ENCODE measurements around the gene EBF3.

The EBF3 gene

GRCh38 chr10:129788215-129788614 lies 175.9 kb downstream of the EBF3 start:
- no peak for TF ChIP-seq ZBTB7A (IDR thresholded peaks at IDR 0.05; ENCODE audit: low read depth)
- no peak for TF ChIP-seq RAD21 (IDR thresholded peaks at IDR 0.05; ENCODE audit: low read depth)
- TF ChIP-seq TCF12 (IDR thresholded peaks at IDR 0.05; ENCODE audit: low read depth): no peak
- no peak for TF ChIP-seq CEBPB (IDR thresholded peaks at IDR 0.05)
- TF ChIP-seq REST (IDR thresholded peaks at IDR 0.05; ENCODE audit: low read depth): no peak
- TF ChIP-seq EP300 (IDR thresholded peaks at IDR 0.05; ENCODE audit: borderline replicate concordance): no peak
- no peak for TF ChIP-seq FOXM1 (IDR thresholded peaks at IDR 0.05; ENCODE audit: borderline replicate concordance, low read depth)
- TF ChIP-seq CREB1 (IDR thresholded peaks at IDR 0.05; ENCODE audit: low read depth): no peak

GRCh38 chr10:129787557-129787956 lies 176.5 kb downstream of the EBF3 start:
- TF ChIP-seq TAF1 (IDR thresholded peaks at IDR 0.05; ENCODE audit: low read depth) (no peak), RAD21 (IDR thresholded peaks at IDR 0.05; ENCODE audit: low read depth) (no peak), NFIC (IDR thresholded peaks at IDR 0.05) (no peak), CREB1 (IDR thresholded peaks at IDR 0.05; ENCODE audit: low read depth) (no peak), CEBPB (IDR thresholded peaks at IDR 0.05) (no peak), FOXM1 (IDR thresholded peaks at IDR 0.05; ENCODE audit: borderline replicate concordance, low read depth) (no peak), ZBTB7A (IDR thresholded peaks at IDR 0.05; ENCODE audit: low read depth) (no peak), YY1 (IDR thresholded peaks at IDR 0.05; ENCODE audit: low read depth) (no peak), TEAD4 (IDR thresholded peaks at IDR 0.05) (no peak), EP300 (IDR thresholded peaks at IDR 0.05; ENCODE audit: borderline replicate concordance) (no peak), REST (IDR thresholded peaks at IDR 0.05; ENCODE audit: low read depth) (no peak), EGR1 (IDR thresholded peaks at IDR 0.05) (no peak), TCF12 (IDR thresholded peaks at IDR 0.05; ENCODE audit: low read depth) (no peak), MAX (IDR thresholded peaks at IDR 0.05) (no peak)
- TF ChIP-seq, protein P1, sequence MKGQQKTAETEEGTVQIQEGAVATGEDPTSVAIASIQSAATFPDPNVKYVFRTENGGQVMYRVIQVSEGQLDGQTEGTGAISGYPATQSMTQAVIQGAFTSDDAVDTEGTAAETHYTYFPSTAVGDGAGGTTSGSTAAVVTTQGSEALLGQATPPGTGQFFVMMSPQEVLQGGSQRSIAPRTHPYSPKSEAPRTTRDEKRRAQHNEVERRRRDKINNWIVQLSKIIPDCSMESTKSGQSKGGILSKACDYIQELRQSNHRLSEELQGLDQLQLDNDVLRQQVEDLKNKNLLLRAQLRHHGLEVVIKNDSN (IDR thresholded peaks at IDR 0.05): no peak

- TF ChIP-seq TAF1 (IDR thresholded peaks at IDR 0.05; ENCODE audit: low read depth) (no peak), REST (IDR thresholded peaks at IDR 0.05; ENCODE audit: low read depth) (no peak), CEBPB (IDR thresholded peaks at IDR 0.05) (no peak), TEAD4 (IDR thresholded peaks at IDR 0.05) (no peak), ZBTB7A (IDR thresholded peaks at IDR 0.05; ENCODE audit: low read depth) (no peak), EP300 (IDR thresholded peaks at IDR 0.05; ENCODE audit: borderline replicate concordance) (no peak), TCF12 (IDR thresholded peaks at IDR 0.05; ENCODE audit: low read depth) (no peak), EGR1 (IDR thresholded peaks at IDR 0.05) (no peak), CREB1 (IDR thresholded peaks at IDR 0.05; ENCODE audit: low read depth) (no peak), FOXM1 (IDR thresholded peaks at IDR 0.05; ENCODE audit: borderline replicate concordance, low read depth) (no peak), RAD21 (IDR thresholded peaks at IDR 0.05; ENCODE audit: low read depth) (no peak), MAX (IDR thresholded peaks at IDR 0.05) (no peak), YY1 (IDR thresholded peaks at IDR 0.05; ENCODE audit: low read depth) (no peak), NFIC (IDR thresholded peaks at IDR 0.05) (no peak)
- TF ChIP-seq, protein P1 (IDR thresholded peaks at IDR 0.05): no peak
These were observed 177.9 kb downstream of the EBF3 start for GRCh38 chr10:129786216-129786615.

- no peak for TF ChIP-seq REST (IDR thresholded peaks at IDR 0.05; ENCODE audit: low read depth)
- TF ChIP-seq, protein P1 (IDR thresholded peaks at IDR 0.05): no peak
- TF ChIP-seq TAF1 (IDR thresholded peaks at IDR 0.05; ENCODE audit: low read depth): no peak
- TF ChIP-seq ZBTB7A (IDR thresholded peaks at IDR 0.05; ENCODE audit: low read depth): no peak
These were observed 178.5 kb downstream of the EBF3 start for GRCh38 chr10:129785536-129785981.

Data from Ishikawa (cell line).